GM12878 (cell line): ENCODE data around the gene NUDT9. TPM values are rescaled to one million over a fixed set of nuclear protein-coding genes. Genes with fewer than 3 reads are reported as not detected.

Experiments used
- ATAC-seq: fragments of 200-7000 bp; cut with Tn5 transposase; 3 replicates; pipeline ENCODE4 v1.9.1; 2020; ENCODE audit warnings: mild to moderate bottlenecking, moderate library complexity
- BruUV-seq: library from RNA; stranded (reverse); fragments of 400-500 nt; replicated peaks from 2 replicates; lab custom pipeline; 2021; lab: Mats Ljungman, UMichigan
- CTCF ChIA-PET: fragments of 300-600 bp; sonication (Branson Sonifier 250); formaldehyde crosslinking; extraction: SDS; loops from one replicate; lab custom pipeline; 2021; ENCODE audit warnings: inconsistent platforms; lab: Yijun Ruan, JAX
- POLR2A ChIA-PET: fragments of 350-600 bp; formaldehyde crosslinking; extraction: SDS; loops from one replicate; lab custom pipeline; 2021; ENCODE audit warnings: inconsistent platforms; lab: Charles Lee
- RAD21 ChIA-PET: fragments of 300-600 bp; sonication (Branson Sonifier 250); formaldehyde crosslinking; loops from one replicate; lab custom pipeline; 2023; ENCODE audit warnings: antibody characterized with exemption; ENCODE audit not compliant: unreplicated experiment; lab: Charles Lee
- SMC1A ChIA-PET: fragments of 300-600 bp; sonication (Branson Sonifier 250); formaldehyde crosslinking; loops from one replicate; lab custom pipeline; 2023; ENCODE audit not compliant: unreplicated experiment, uncharacterized antibody; lab: Charles Lee
- DNase-seq: peaks from one replicate; pipeline ENCODE4 v3.0.0-alpha.2; 2011; ENCODE audit warnings: low read depth, low spot score
- FAIRE-seq: peaks from 3 replicates; lab custom pipeline; 2011; peaks lifted over from hg19 to GRCh38; lab: Jason Lieb, UNC
- H2AFZ ChIP-seq: 2 replicates; pipeline ENCODE4 v1.6.0; 2011; ENCODE audit warnings: low read depth, low read length, control low read depth; ENCODE audit not compliant: control insufficient read depth
- H3K27ac ChIP-seq: 2 replicates; pipeline ENCODE4 v1.5.1; 2011; ENCODE audit warnings: control low read depth; ENCODE audit not compliant: control insufficient read depth, insufficient read depth
- H3K27me3 ChIP-seq, 2 experiments: replicated peaks in 1 of 2; 2 replicates each; pipeline versions ENCODE4 v1.6.0 to v1.6.1; 2011; ENCODE audit warnings: low read length in 1 of 2; ENCODE audit not compliant: control insufficient read depth in 2 of 2, insufficient read depth in 2 of 2
- H3K36me3 ChIP-seq, 2 experiments: 2 replicates each; pipeline ENCODE4 v1.5.1; 2011; ENCODE audit warnings: low read length in 1 of 2; ENCODE audit not compliant: control insufficient read depth in 2 of 2, insufficient read depth in 2 of 2
- H3K4me1 ChIP-seq: 2 replicates; pipeline ENCODE4 v1.6.1; 2011; ENCODE audit warnings: mild to moderate bottlenecking, low read length, moderate library complexity, mixed read lengths; ENCODE audit not compliant: control insufficient read depth, insufficient read depth
- H3K4me2 ChIP-seq: 2 replicates; pipeline ENCODE4 v1.6.0; 2011; ENCODE audit warnings: control low read depth; ENCODE audit not compliant: control insufficient read depth, insufficient read depth
- H3K4me3 ChIP-seq: fragments of 200-600 bp; sonication (generic); 2 replicates; pipeline ENCODE4 v1.5.1; 2016
- H3K79me2 ChIP-seq: 2 replicates; pipeline ENCODE4 v1.6.0; 2011; ENCODE audit warnings: low read length; ENCODE audit not compliant: control insufficient read depth, insufficient read depth
- H3K9ac ChIP-seq: 2 replicates; pipeline ENCODE4 v1.8.0; 2011; ENCODE audit warnings: low read length, control low read depth, mixed read lengths; ENCODE audit not compliant: control insufficient read depth, insufficient read depth
- H3K9me3 ChIP-seq: replicated peaks from 3 replicates; pipeline ENCODE4 v1.5.1; 2011; ENCODE audit warnings: mild to moderate bottlenecking, low read length; ENCODE audit not compliant: control insufficient read depth, insufficient read depth
- H4K20me1 ChIP-seq: 2 replicates; pipeline ENCODE4 v1.6.0; 2011; ENCODE audit not compliant: control insufficient read depth, insufficient read depth
- BMI1 ChIP-seq: fragments of 450-650 bp; IDR thresholded peaks from 2 replicates; pipeline ENCODE4 v1.6.1; 2016; ENCODE audit warnings: mild to moderate bottlenecking, moderate library complexity, borderline replicate concordance
- GABPA ChIP-seq: IDR thresholded peaks from 2 replicates; pipeline ENCODE4 v1.6.1; 2014; ENCODE audit warnings: antibody characterized with exemption, low read depth, mild to moderate bottlenecking, inconsistent platforms
- HDGF ChIP-seq: fragments of 450-650 bp; IDR thresholded peaks from 2 replicates; pipeline ENCODE4 v1.6.1; 2016; ENCODE audit warnings: antibody characterized with exemption
- KLF5 ChIP-seq: fragments of 450-650 bp; IDR thresholded peaks from 2 replicates; pipeline ENCODE4 v1.6.1; 2014; ENCODE audit warnings: mild to moderate bottlenecking; ENCODE audit not compliant: partially characterized antibody
- MAX ChIP-seq: IDR thresholded peaks from 2 replicates; pipeline ENCODE4 v1.6.1; 2012; ENCODE audit warnings: low read depth, low read length, improper control_type of control experiment
- MTA3 ChIP-seq: IDR thresholded peaks from 2 replicates; pipeline ENCODE4 v1.6.1; 2012; ENCODE audit warnings: low read length, inconsistent platforms, borderline replicate concordance
- PAX5 ChIP-seq: IDR thresholded peaks from 2 replicates; pipeline ENCODE4 v1.6.1; 2011; ENCODE audit warnings: low read depth, low read length, borderline replicate concordance
- RELA ChIP-seq: fragments of 450-650 bp; IDR thresholded peaks from 2 replicates; pipeline ENCODE4 v1.8.0; 2014; ENCODE audit warnings: borderline replicate concordance; ENCODE audit not compliant: partially characterized antibody
- RFX5 ChIP-seq: IDR thresholded peaks from 2 replicates; pipeline ENCODE4 v1.6.1; 2011; ENCODE audit warnings: low read depth, low read length, improper control_type of control experiment
- SREBF2 ChIP-seq: IDR thresholded peaks from 2 replicates; pipeline ENCODE4 v1.6.1; 2012; ENCODE audit warnings: mild to moderate bottlenecking, low read length
- TARDBP ChIP-seq: IDR thresholded peaks from 2 replicates; pipeline ENCODE4 v1.6.1; 2016; ENCODE audit warnings: borderline replicate concordance
- USF1 ChIP-seq: IDR thresholded peaks from 2 replicates; pipeline ENCODE4 v1.6.1; 2011; ENCODE audit warnings: borderline replicate concordance, low read depth, mild to moderate bottlenecking, moderate library complexity, mixed read lengths, low read length; ENCODE audit not compliant: insufficient read depth; ENCODE audit errors: extremely low read length
- WGBS: methylation state at CpG from one replicate; pipeline ENCODE4 v1.1.6; 2016; ENCODE audit warnings: low lambda C conversion rate; ENCODE audit not compliant: insufficient replicate concordance, insufficient coverage; ENCODE audit errors: missing lambda C conversion rate; 5-methylcytosine and 5-hydroxymethylcytosine counted together
- in situ Hi-C: fragments of 300-500 bp; cut with MboI; formaldehyde crosslinking; loops from 9 replicates; pipeline ENCODE4 v1.14.3; 2018; ENCODE audit warnings: mixed read lengths
- intact Hi-C: fragments of 100-400 bp; cut with micrococcal nuclease; formaldehyde crosslinking; loops from one replicate; pipeline ENCODE4 v1.14.2; 2022; ENCODE audit not compliant: unreplicated experiment
- polyA plus RNA-seq, 11 experiments: library from polyadenylated mRNA; depleted of rRNA in 4 of 11; unstranded in 6 of 11; stranded (reverse) in 5 of 11; fragments of >200 nt; fragmentation: Nextera tagmentation in 4 of 11; fragmentation: Illumina TruSeq in 1 of 11; extraction: Ambion mirVana in 4 of 11; extraction: Trizol in 1 of 11; gene quantifications; 1 replicate in 1 of 11; 2 replicates in 10 of 11; pipeline versions ENCODE4 v1.2.1 to v1.2.3, GENCODE V29; 2011 to 2016; ENCODE audit warnings: inconsistent platforms in 2 of 11, missing spikeins in 2 of 11, low read depth in 1 of 11
- total RNA-seq, 4 experiments: library from RNA; depleted of rRNA in 3 of 4; stranded (reverse); fragments of >200 nt in 3 of 4; fragmentation: Illumina TruSeq in 1 of 4; extraction: Trizol in 1 of 4; gene quantifications; 2 replicates each; pipeline versions ENCODE4 v1.2.1 to v1.2.3, GENCODE V29; 2013 to 2021
- TF ChIP-seq, protein P1 (sequence below): fragments of 450-650 bp; IDR thresholded peaks from 2 replicates; pipeline ENCODE4 v1.6.1; 2017; ENCODE audit warnings: mild to moderate bottlenecking, moderate library complexity
- TF ChIP-seq, protein P2 (sequence below): fragments of 450-650 bp; IDR thresholded peaks from 2 replicates; pipeline ENCODE4 v1.6.1; 2017; ENCODE audit warnings: mild to moderate bottlenecking

The NUDT9 gene
- total and polyA plus RNA-seq, 10 of the 15 experiments (the other 5 are each of a cell fraction or from before 2014, with no cell fraction given), result 8.4 to 28.3 (median 14.6) TPM

GRCh38 chr4:87444741-87445140, 22.4 kb downstream of the NUDT9 start:
- Histone ChIP-seq H3K9ac (no peak overlapping the region), H3K4me3 (no peak overlapping the region), H3K9me3 (no peaks in the 10 kb centered on the region), H3K79me2 (no peaks in the 10 kb centered on the region), H3K4me1 (no peaks in the 10 kb centered on the region), H3K27ac (no peak overlapping the region), H3K4me2 (no peak overlapping the region), H4K20me1 (no peaks in the 10 kb centered on the region), H2AFZ (no peak overlapping the region), H3K36me3 (peaks cover 0 to 4% of the 10 kb centered on the region in 2 experiments; a peak in 1 of 4 replicates), H3K27me3 (no peaks in the 10 kb centered on the region)
- ChIA-PET CTCF (no interaction called here), RAD21 (no interaction called here), SMC1A (interaction anchor here (1.1 kb wide), 1 partner anchor 9 kb away, joined by 3 read pairs; no protein-coding TSS in a partner anchor), POLR2A (no interaction called here)
- in situ Hi-C loops, result no loop called here
- 95% methylated on average over 1 of the region's 1 CpG for WGBS
- no peak for TF ChIP-seq HDGF
- TF ChIP-seq, protein P1, sequence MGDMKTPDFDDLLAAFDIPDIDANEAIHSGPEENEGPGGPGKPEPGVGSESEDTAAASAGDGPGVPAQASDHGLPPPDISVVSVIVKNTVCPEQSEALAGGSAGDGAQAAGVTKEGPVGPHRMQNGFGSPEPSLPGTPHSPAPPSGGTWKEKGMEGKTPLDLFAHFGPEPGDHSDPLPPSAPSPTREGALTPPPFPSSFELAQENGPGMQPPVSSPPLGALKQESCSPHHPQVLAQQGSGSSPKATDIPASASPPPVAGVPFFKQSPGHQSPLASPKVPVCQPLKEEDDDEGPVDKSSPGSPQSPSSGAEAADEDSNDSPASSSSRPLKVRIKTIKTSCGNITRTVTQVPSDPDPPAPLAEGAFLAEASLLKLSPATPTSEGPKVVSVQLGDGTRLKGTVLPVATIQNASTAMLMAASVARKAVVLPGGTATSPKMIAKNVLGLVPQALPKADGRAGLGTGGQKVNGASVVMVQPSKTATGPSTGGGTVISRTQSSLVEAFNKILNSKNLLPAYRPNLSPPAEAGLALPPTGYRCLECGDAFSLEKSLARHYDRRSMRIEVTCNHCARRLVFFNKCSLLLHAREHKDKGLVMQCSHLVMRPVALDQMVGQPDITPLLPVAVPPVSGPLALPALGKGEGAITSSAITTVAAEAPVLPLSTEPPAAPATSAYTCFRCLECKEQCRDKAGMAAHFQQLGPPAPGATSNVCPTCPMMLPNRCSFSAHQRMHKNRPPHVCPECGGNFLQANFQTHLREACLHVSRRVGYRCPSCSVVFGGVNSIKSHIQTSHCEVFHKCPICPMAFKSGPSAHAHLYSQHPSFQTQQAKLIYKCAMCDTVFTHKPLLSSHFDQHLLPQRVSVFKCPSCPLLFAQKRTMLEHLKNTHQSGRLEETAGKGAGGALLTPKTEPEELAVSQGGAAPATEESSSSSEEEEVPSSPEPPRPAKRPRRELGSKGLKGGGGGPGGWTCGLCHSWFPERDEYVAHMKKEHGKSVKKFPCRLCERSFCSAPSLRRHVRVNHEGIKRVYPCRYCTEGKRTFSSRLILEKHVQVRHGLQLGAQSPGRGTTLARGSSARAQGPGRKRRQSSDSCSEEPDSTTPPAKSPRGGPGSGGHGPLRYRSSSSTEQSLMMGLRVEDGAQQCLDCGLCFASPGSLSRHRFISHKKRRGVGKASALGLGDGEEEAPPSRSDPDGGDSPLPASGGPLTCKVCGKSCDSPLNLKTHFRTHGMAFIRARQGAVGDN, result no peak
- no peak for TF ChIP-seq GABPA
- no peak for TF ChIP-seq MAX
- TF ChIP-seq BMI1, result no peak
- TF ChIP-seq USF1, result no peak
- TF ChIP-seq KLF5, result no peak
- no peak for TF ChIP-seq RFX5
- no peak for TF ChIP-seq PAX5
- no peak for TF ChIP-seq SREBF2
- TF ChIP-seq, protein P2, sequence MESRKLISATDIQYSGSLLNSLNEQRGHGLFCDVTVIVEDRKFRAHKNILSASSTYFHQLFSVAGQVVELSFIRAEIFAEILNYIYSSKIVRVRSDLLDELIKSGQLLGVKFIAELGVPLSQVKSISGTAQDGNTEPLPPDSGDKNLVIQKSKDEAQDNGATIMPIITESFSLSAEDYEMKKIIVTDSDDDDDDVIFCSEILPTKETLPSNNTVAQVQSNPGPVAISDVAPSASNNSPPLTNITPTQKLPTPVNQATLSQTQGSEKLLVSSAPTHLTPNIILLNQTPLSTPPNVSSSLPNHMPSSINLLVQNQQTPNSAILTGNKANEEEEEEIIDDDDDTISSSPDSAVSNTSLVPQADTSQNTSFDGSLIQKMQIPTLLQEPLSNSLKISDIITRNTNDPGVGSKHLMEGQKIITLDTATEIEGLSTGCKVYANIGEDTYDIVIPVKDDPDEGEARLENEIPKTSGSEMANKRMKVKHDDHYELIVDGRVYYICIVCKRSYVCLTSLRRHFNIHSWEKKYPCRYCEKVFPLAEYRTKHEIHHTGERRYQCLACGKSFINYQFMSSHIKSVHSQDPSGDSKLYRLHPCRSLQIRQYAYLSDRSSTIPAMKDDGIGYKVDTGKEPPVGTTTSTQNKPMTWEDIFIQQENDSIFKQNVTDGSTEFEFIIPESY, result no peak
- TF ChIP-seq RELA, result no peak
- no peak for TF ChIP-seq TARDBP
- TF ChIP-seq MTA3, result no peak
- no TSS peak for BruUV-seq
- ATAC-seq, result no peak
- no peak for FAIRE-seq
- intact Hi-C loops, result no loop called here
- no peak for DNase-seq
